K562 (cell line): Measurements from ENCODE around the gene TFF1. TPM values are rescaled to one million over a fixed set of nuclear protein-coding genes. Genes with fewer than 3 reads are reported as not detected.

Experiments used
- NFYB ChIP-seq: IDR thresholded peaks from 2 replicates; pipeline ENCODE4 v1.6.1; 2011; ENCODE audit warnings: mild to moderate bottlenecking, moderate library complexity; ENCODE audit not compliant: insufficient read length; ENCODE audit errors: extremely low read depth
- polyA plus RNA-seq, 8 experiments: library from polyadenylated mRNA; depleted of rRNA in 4 of 8; stranded (reverse) in 5 of 8; unstranded in 3 of 8; fragments of >200 nt; fragmentation: Nextera tagmentation in 2 of 8; fragmentation: Illumina TruSeq in 1 of 8; extraction: Ambion mirVana in 2 of 8; extraction: Trizol in 1 of 8; gene quantifications; 2 replicates each; pipeline versions ENCODE4 v1.2.1 to v1.2.3, GENCODE V29; 2011 to 2014; ENCODE audit warnings: inconsistent platforms in 1 of 8, missing spikeins in 1 of 8
- total RNA-seq, 7 experiments: library from RNA; depleted of rRNA in 6 of 7; stranded (reverse); fragments of >200 nt in 6 of 7; fragmentation: Illumina TruSeq in 2 of 7; extraction: Trizol in 2 of 7; gene quantifications; 2 replicates each; pipeline versions ENCODE4 v1.2.1 to v1.2.3, GENCODE V29; 2011 to 2021; ENCODE audit warnings: low replicate concordance in 1 of 7
- TF ChIP-seq, protein P1 (sequence below): sonication (generic); formaldehyde crosslinking; IDR thresholded peaks from 2 replicates; pipeline ENCODE4 v1.8.1; 2023; ENCODE audit warnings: missing genetic modification reagents, mild to moderate bottlenecking, borderline replicate concordance
- TF ChIP-seq, protein P2 (sequence below), 2 experiments: fragments of 200-800 bp in 1 of 2; sonication (Bioruptor generic) in 1 of 2; sonication (generic) in 1 of 2; formaldehyde crosslinking in 1 of 2; IDR thresholded peaks in 1 of 2; conservative IDR thresholded peaks in 1 of 2; 2 replicates each; pipeline versions ENCODE4 v1.5.0 to v1.6.1; 2016 to 2020; ENCODE audit warnings: missing compliant biosample characterization in 1 of 2, missing genetic modification characterization in 1 of 2, missing genetic modification reagents in 1 of 2
- TF ChIP-seq, protein P3 (sequence below): fragments of 450-650 bp; formaldehyde crosslinking; IDR thresholded peaks from 2 replicates; pipeline ENCODE4 v1.4.0; 2020; ENCODE audit warnings: mild to moderate bottlenecking, moderate library complexity

TFF1 gene
- total and polyA plus RNA-seq, 9 of the 15 experiments (the other 6 are each of a cell fraction or from before 2014, with no cell fraction given) = 0.31 TPM; not detected in 8

DNA sequence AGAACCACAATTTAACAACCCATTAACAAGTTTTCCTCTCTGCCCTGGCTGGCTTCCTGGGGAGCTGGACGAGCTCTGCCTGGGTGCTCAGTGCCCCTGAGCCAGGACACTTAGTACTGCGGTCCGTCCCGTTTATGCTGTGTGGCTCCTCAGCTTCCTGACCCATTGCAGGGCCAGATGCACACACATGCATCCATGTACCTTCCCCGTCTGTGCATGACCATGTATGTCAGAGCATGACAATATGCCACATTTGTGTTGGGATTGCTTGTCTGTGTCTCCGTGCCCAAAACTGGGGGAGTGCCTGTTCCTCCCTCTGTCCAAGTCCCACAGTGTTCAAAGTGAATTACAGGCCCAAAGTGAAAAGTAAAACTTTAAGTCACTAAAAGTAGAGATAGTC is 41.4 kb downstream of the TFF1 start (continued):
- TF ChIP-seq NFYB = no peak
- TF ChIP-seq, protein P1, sequence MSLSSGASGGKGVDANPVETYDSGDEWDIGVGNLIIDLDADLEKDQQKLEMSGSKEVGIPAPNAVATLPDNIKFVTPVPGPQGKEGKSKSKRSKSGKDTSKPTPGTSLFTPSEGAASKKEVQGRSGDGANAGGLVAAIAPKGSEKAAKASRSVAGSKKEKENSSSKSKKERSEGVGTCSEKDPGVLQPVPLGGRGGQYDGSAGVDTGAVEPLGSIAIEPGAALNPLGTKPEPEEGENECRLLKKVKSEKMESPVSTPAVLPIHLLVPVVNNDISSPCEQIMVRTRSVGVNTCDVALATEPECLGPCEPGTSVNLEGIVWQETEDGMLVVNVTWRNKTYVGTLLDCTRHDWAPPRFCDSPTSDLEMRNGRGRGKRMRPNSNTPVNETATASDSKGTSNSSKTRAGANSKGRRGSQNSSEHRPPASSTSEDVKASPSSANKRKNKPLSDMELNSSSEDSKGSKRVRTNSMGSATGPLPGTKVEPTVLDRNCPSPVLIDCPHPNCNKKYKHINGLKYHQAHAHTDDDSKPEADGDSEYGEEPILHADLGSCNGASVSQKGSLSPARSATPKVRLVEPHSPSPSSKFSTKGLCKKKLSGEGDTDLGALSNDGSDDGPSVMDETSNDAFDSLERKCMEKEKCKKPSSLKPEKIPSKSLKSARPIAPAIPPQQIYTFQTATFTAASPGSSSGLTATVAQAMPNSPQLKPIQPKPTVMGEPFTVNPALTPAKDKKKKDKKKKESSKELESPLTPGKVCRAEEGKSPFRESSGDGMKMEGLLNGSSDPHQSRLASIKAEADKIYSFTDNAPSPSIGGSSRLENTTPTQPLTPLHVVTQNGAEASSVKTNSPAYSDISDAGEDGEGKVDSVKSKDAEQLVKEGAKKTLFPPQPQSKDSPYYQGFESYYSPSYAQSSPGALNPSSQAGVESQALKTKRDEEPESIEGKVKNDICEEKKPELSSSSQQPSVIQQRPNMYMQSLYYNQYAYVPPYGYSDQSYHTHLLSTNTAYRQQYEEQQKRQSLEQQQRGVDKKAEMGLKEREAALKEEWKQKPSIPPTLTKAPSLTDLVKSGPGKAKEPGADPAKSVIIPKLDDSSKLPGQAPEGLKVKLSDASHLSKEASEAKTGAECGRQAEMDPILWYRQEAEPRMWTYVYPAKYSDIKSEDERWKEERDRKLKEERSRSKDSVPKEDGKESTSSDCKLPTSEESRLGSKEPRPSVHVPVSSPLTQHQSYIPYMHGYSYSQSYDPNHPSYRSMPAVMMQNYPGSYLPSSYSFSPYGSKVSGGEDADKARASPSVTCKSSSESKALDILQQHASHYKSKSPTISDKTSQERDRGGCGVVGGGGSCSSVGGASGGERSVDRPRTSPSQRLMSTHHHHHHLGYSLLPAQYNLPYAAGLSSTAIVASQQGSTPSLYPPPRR (CRISPR knock-in tag) = no peak
- TF ChIP-seq, protein P2, sequence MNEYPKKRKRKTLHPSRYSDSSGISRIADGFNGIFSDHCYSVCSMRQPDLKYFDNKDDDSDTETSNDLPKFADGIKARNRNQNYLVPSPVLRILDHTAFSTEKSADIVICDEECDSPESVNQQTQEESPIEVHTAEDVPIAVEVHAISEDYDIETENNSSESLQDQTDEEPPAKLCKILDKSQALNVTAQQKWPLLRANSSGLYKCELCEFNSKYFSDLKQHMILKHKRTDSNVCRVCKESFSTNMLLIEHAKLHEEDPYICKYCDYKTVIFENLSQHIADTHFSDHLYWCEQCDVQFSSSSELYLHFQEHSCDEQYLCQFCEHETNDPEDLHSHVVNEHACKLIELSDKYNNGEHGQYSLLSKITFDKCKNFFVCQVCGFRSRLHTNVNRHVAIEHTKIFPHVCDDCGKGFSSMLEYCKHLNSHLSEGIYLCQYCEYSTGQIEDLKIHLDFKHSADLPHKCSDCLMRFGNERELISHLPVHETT (CRISPR knock-in tag; conservative IDR thresholded peaks at IDR 0.05 in 1 of 2, IDR thresholded peaks at IDR 0.05 in 1 of 2) = no peak
- TF ChIP-seq, protein P3, sequence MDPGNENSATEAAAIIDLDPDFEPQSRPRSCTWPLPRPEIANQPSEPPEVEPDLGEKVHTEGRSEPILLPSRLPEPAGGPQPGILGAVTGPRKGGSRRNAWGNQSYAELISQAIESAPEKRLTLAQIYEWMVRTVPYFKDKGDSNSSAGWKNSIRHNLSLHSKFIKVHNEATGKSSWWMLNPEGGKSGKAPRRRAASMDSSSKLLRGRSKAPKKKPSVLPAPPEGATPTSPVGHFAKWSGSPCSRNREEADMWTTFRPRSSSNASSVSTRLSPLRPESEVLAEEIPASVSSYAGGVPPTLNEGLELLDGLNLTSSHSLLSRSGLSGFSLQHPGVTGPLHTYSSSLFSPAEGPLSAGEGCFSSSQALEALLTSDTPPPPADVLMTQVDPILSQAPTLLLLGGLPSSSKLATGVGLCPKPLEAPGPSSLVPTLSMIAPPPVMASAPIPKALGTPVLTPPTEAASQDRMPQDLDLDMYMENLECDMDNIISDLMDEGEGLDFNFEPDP = no peak
